Neural cell (in vitro differentiated cells): ENCODE measurements around the gene RMC1. TPM values are rescaled to one million over a fixed set of nuclear protein-coding genes. Genes with fewer than 3 reads are reported as not detected.

Experiments
- H2AFZ ChIP-seq: fragments of 200-600, 300-800 bp; sonication (generic), shearing (Covaris generic); 2 replicates; pipeline ENCODE4 v1.6.0; 2014; ENCODE audit warnings: low read depth, mild to moderate bottlenecking, antibody characterized with exemption, low read length, moderate library complexity
- H3F3A ChIP-seq: fragments of 200-600 bp; shearing (Covaris generic); 2 replicates; pipeline ENCODE4 v1.6.1; 2016; ENCODE audit warnings: mild to moderate bottlenecking, moderate library complexity, mixed read lengths, antibody characterized with exemption, low read length; ENCODE audit not compliant: insufficient read depth, poor library complexity, severe bottlenecking
- H3K27ac ChIP-seq: fragments of 200-600, 300-800 bp; sonication (generic), shearing (Covaris generic); 2 replicates; pipeline ENCODE4 v1.5.1; 2014; ENCODE audit warnings: mild to moderate bottlenecking, low read length, moderate library complexity
- H3K27me3 ChIP-seq: fragments of 300-800, 200-600 bp; sonication (generic), shearing (Covaris generic); 2 replicates; pipeline ENCODE4 v1.6.0; 2014; ENCODE audit warnings: mild to moderate bottlenecking, low read depth, low read length, moderate library complexity; ENCODE audit not compliant: insufficient read depth
- H3K36me3 ChIP-seq: fragments of 300-800, 200-600 bp; sonication (generic), shearing (Covaris generic); 2 replicates; pipeline ENCODE4 v1.5.1; 2014; ENCODE audit warnings: mild to moderate bottlenecking, antibody characterized with exemption, low read length, moderate library complexity; ENCODE audit not compliant: insufficient read depth
- H3K4me2 ChIP-seq: fragments of 300-800, 200-600 bp; sonication (generic), shearing (Covaris generic); 2 replicates; pipeline ENCODE4 v1.6.0; 2014; ENCODE audit warnings: mild to moderate bottlenecking, low read length
- H3K4me3 ChIP-seq: fragments of 300-800, 200-600 bp; sonication (generic), shearing (Covaris generic); 2 replicates; pipeline ENCODE4 v1.5.1; 2014; ENCODE audit warnings: mild to moderate bottlenecking, low read length, moderate library complexity
- H3K79me2 ChIP-seq: fragments of 200-600 bp; shearing (Covaris generic); replicated peaks from 2 replicates; pipeline ENCODE4 v1.6.0; 2014; ENCODE audit warnings: mild to moderate bottlenecking, low read length, moderate library complexity; ENCODE audit not compliant: insufficient read depth
- H3K9ac ChIP-seq: fragments of 300-800, 200-600 bp; sonication (generic), shearing (Covaris generic); 2 replicates; pipeline ENCODE4 v1.6.1; 2016; ENCODE audit warnings: mild to moderate bottlenecking, low read length, mixed read lengths
- H3K9me2 ChIP-seq: fragments of 200-600 bp; shearing (Covaris generic); 2 replicates; pipeline ENCODE4 v1.6.1; 2016; ENCODE audit warnings: mild to moderate bottlenecking, low read length, mixed read lengths; ENCODE audit not compliant: insufficient read depth
- H3K9me3 ChIP-seq: fragments of 200-600, 300-800 bp; sonication (generic), shearing (Covaris generic); 2 replicates; pipeline ENCODE4 v1.6.1; 2016; ENCODE audit warnings: mild to moderate bottlenecking, mixed run types, low read length, moderate library complexity, mixed read lengths
- H4K20me1 ChIP-seq: fragments of 200-600 bp; shearing (Covaris generic); 2 replicates; pipeline ENCODE4 v1.6.1; 2016; ENCODE audit warnings: mild to moderate bottlenecking, mixed run types; ENCODE audit not compliant: insufficient read depth
- EP300 ChIP-seq: fragments of 450-650 bp; conservative IDR thresholded peaks from 2 replicates; pipeline ENCODE4 v1.6.1; 2014; ENCODE audit warnings: antibody characterized with exemption, mild to moderate bottlenecking, moderate library complexity; ENCODE audit not compliant: poor library complexity, severe bottlenecking
- EZH2 ChIP-seq: fragments of 200-600, 300-800 bp; shearing (Covaris generic), sonication (generic); IDR thresholded peaks from 2 replicates; pipeline ENCODE4 v1.6.1; 2014; ENCODE audit warnings: antibody characterized with exemption, low read length, borderline replicate concordance, mild to moderate bottlenecking; ENCODE audit not compliant: insufficient read depth, poor library complexity, severe bottlenecking
- POLR2AphosphoS5 ChIP-seq: IDR thresholded peaks from 2 replicates; pipeline ENCODE4 v1.6.1; 2012
- RAD21 ChIP-seq: fragments of 450-650 bp; conservative IDR thresholded peaks from 2 replicates; pipeline ENCODE4 v1.6.1; 2014; ENCODE audit warnings: antibody characterized with exemption, mild to moderate bottlenecking, moderate library complexity
- SMC3 ChIP-seq: fragments of 450-650 bp; conservative IDR thresholded peaks from 2 replicates; pipeline ENCODE4 v1.6.1; 2014; ENCODE audit warnings: antibody characterized with exemption, mild to moderate bottlenecking, moderate library complexity; ENCODE audit not compliant: poor library complexity
- TAF1 ChIP-seq: IDR thresholded peaks from 2 replicates; pipeline ENCODE4 v1.6.1; 2012; ENCODE audit warnings: low read depth
- polyA plus RNA-seq: library from polyadenylated mRNA; depleted of rRNA; stranded (reverse); fragments of >200 nt; gene quantifications from 2 replicates; pipeline ENCODE4 v1.2.3, GENCODE V29; 2014
- TF ChIP-seq, protein P1 (sequence below): IDR thresholded peaks from 2 replicates; pipeline ENCODE4 v1.6.1; 2012; ENCODE audit warnings: borderline replicate concordance
- TF ChIP-seq, protein P2 (sequence below): fragments of 450-650 bp; IDR thresholded peaks from 2 replicates; pipeline ENCODE4 v1.5.1; 2014; ENCODE audit warnings: antibody characterized with exemption, mild to moderate bottlenecking, moderate library complexity; ENCODE audit not compliant: poor library complexity, severe bottlenecking

The RMC1 gene
- polyA plus RNA-seq, 1 donor from 2014 or later: 42.2 TPM

GRCh38 chr18:23495723-23496440, 7.4 kb upstream of the RMC1 start:
- Histone ChIP-seq H3F3A (no peaks in the 10 kb centered on the region), H3K27ac (no peak overlapping the region), H3K27me3 (no peaks in the 10 kb centered on the region), H3K79me2 (no peaks in the 10 kb centered on the region), H2AFZ (no peak overlapping the region), H3K9ac (no peak overlapping the region), H3K9me3 (no peaks in the 10 kb centered on the region), H3K4me2 (no peak overlapping the region), H3K9me2 (no peaks in the 10 kb centered on the region), H3K4me3 (no peak overlapping the region), H4K20me1 (no peaks in the 10 kb centered on the region), H3K36me3 (no peaks in the 10 kb centered on the region)
- TF ChIP-seq TAF1 (no peak), POLR2AphosphoS5 (no peak), RAD21 (no peak)
- TF ChIP-seq, protein P1, sequence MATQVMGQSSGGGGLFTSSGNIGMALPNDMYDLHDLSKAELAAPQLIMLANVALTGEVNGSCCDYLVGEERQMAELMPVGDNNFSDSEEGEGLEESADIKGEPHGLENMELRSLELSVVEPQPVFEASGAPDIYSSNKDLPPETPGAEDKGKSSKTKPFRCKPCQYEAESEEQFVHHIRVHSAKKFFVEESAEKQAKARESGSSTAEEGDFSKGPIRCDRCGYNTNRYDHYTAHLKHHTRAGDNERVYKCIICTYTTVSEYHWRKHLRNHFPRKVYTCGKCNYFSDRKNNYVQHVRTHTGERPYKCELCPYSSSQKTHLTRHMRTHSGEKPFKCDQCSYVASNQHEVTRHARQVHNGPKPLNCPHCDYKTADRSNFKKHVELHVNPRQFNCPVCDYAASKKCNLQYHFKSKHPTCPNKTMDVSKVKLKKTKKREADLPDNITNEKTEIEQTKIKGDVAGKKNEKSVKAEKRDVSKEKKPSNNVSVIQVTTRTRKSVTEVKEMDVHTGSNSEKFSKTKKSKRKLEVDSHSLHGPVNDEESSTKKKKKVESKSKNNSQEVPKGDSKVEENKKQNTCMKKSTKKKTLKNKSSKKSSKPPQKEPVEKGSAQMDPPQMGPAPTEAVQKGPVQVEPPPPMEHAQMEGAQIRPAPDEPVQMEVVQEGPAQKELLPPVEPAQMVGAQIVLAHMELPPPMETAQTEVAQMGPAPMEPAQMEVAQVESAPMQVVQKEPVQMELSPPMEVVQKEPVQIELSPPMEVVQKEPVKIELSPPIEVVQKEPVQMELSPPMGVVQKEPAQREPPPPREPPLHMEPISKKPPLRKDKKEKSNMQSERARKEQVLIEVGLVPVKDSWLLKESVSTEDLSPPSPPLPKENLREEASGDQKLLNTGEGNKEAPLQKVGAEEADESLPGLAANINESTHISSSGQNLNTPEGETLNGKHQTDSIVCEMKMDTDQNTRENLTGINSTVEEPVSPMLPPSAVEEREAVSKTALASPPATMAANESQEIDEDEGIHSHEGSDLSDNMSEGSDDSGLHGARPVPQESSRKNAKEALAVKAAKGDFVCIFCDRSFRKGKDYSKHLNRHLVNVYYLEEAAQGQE: no peak
- TF ChIP-seq, protein P2, sequence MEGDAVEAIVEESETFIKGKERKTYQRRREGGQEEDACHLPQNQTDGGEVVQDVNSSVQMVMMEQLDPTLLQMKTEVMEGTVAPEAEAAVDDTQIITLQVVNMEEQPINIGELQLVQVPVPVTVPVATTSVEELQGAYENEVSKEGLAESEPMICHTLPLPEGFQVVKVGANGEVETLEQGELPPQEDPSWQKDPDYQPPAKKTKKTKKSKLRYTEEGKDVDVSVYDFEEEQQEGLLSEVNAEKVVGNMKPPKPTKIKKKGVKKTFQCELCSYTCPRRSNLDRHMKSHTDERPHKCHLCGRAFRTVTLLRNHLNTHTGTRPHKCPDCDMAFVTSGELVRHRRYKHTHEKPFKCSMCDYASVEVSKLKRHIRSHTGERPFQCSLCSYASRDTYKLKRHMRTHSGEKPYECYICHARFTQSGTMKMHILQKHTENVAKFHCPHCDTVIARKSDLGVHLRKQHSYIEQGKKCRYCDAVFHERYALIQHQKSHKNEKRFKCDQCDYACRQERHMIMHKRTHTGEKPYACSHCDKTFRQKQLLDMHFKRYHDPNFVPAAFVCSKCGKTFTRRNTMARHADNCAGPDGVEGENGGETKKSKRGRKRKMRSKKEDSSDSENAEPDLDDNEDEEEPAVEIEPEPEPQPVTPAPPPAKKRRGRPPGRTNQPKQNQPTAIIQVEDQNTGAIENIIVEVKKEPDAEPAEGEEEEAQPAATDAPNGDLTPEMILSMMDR: no peak

- no peak overlapping the region for H2AFZ ChIP-seq
These were observed 5.2 kb upstream of the RMC1 start for GRCh38 chr18:23498117-23498516.

More at GRCh38 chr18:23498117-23498516, 5.2 kb upstream of the RMC1 start:
- Histone ChIP-seq H3K27me3 (no peaks in the 10 kb centered on the region), H3K27ac (no peak overlapping the region), H3K9me2 (no peaks in the 10 kb centered on the region), H3F3A (no peaks in the 10 kb centered on the region), H3K9ac (no peak overlapping the region), H3K36me3 (no peaks in the 10 kb centered on the region), H3K79me2 (no peaks in the 10 kb centered on the region), H3K4me3 (no peak overlapping the region), H3K4me2 (no peak overlapping the region), H4K20me1 (no peaks in the 10 kb centered on the region), H3K9me3 (no peaks in the 10 kb centered on the region)
- TF ChIP-seq EZH2: no peak
- TF ChIP-seq TAF1: no peak
- no peak for TF ChIP-seq SMC3
- TF ChIP-seq, protein P2: no peak
- TF ChIP-seq EP300: no peak
- TF ChIP-seq, protein P1: no peak
